Stimulated activated naive CD8-positive, alpha-beta T cell treated with anti-CD3 and anti-CD28 coated beads, Interleukin-15, Interleukin-2, amounts not matched to agents 100 ng/mL and 50 ng/mL, for 24 hours (primary cell): ENCODE data around the gene NDUFA12.
A peak's percentile ranks its signal among the peaks of the same experiment; 100 is the strongest.

Experiments
- H3K27ac Mint-ChIP-seq: one replicate; pipeline ENCODE4 v1.8.0; 2021; ENCODE audit warnings: mild to moderate bottlenecking, mixed read lengths
- H3K27me3 Mint-ChIP-seq: one replicate; pipeline ENCODE4 v1.8.0; 2021; ENCODE audit warnings: mixed read lengths
- H3K36me3 Mint-ChIP-seq: one replicate; pipeline ENCODE4 v1.8.0; 2021; ENCODE audit warnings: low read depth, mixed read lengths
- H3K4me1 Mint-ChIP-seq: one replicate; pipeline ENCODE4 v1.8.0; 2021; ENCODE audit warnings: low read depth, mixed read lengths
- H3K4me3 Mint-ChIP-seq: one replicate; pipeline ENCODE4 v1.8.0; 2021; ENCODE audit warnings: mild to moderate bottlenecking, mixed read lengths
- H3K9me3 Mint-ChIP-seq: one replicate; pipeline ENCODE4 v1.8.0; 2021; ENCODE audit warnings: mixed read lengths

NDUFA12 gene

GRCh38 chr12:95003213-95003920 is at the start of gene NDUFA12:
TSS of gene NDUFA12 (minus strand) at chr12:95003697. CDS start at chr12:95003680, 17 bp downstream.
- peak within 1 kb of the TSS; percentile 93 for H3K4me3 Mint-ChIP-seq
- peaks cover 11% of the 10 kb centered on the region for H3K9me3 Mint-ChIP-seq
- H3K27ac Mint-ChIP-seq = peak within 1 kb of the TSS; percentile 93
- H3K36me3 Mint-ChIP-seq = peaks cover 31% of the 10 kb centered on the region
- H3K4me1 Mint-ChIP-seq = peaks cover 54% of the 10 kb centered on the region
- no peaks in the 10 kb centered on the region for H3K27me3 Mint-ChIP-seq

- peaks cover 41% of the 10 kb centered on the region for H3K36me3 Mint-ChIP-seq
- no peaks in the 10 kb centered on the region for H3K9me3 Mint-ChIP-seq
- H3K4me1 Mint-ChIP-seq = no peaks in the 10 kb centered on the region
Measured at GRCh38 chr12:95051241-95051640, 47.7 kb upstream of the NDUFA12 start.

GRCh38 chr12:95037906-95038305 is 34.4 kb upstream of the NDUFA12 start:
- no peak overlapping the region for H3K27ac Mint-ChIP-seq
- no peaks in the 10 kb centered on the region for H3K27me3 Mint-ChIP-seq
- no peaks in the 10 kb centered on the region for H3K9me3 Mint-ChIP-seq
- no peak overlapping the region for H3K4me3 Mint-ChIP-seq
- peaks cover 21% of the 10 kb centered on the region for H3K4me1 Mint-ChIP-seq
- H3K36me3 Mint-ChIP-seq = peaks cover 36% of the 10 kb centered on the region

More at GRCh38 chr12:95051241-95051640, 47.7 kb upstream of the NDUFA12 start:
- no peak overlapping the region for H3K4me3 Mint-ChIP-seq
- no peaks in the 10 kb centered on the region for H3K27me3 Mint-ChIP-seq
- no peak overlapping the region for H3K27ac Mint-ChIP-seq

DNA sequence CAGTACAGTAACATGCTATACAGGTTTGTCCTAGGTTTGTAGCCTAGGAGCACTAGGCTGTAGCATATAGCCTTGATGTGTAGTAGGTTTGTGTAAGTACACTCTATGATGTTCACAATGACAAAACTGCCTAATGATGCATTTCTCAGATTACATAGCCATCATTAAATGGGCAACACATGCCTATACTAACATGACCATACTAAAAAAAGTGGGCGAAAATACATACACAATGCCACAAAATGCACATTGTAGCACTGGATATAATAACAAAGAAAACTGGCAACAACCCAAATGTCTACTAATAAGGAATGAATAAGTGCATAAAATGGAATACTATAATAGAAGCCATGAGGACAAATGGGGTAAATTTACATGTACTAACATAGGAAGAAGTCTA is 31.3 kb upstream of the NDUFA12 start:
- Mint-ChIP-seq H3K4me1 (peaks cover 21% of the 10 kb centered on the region), H3K27me3 (no peaks in the 10 kb centered on the region), H3K36me3 (peaks cover 29% of the 10 kb centered on the region), H3K4me3 (no peak overlapping the region), H3K9me3 (no peaks in the 10 kb centered on the region), H3K27ac (no peak overlapping the region)

- Mint-ChIP-seq H3K36me3 (peaks cover 28% of the 10 kb centered on the region), H3K27ac (no peak overlapping the region), H3K4me1 (no peaks in the 10 kb centered on the region), H3K27me3 (no peaks in the 10 kb centered on the region), H3K9me3 (no peaks in the 10 kb centered on the region), H3K4me3 (no peak overlapping the region)
Measured at GRCh38 chr12:95022477-95022876, 19.0 kb upstream of the NDUFA12 start.

DNA sequence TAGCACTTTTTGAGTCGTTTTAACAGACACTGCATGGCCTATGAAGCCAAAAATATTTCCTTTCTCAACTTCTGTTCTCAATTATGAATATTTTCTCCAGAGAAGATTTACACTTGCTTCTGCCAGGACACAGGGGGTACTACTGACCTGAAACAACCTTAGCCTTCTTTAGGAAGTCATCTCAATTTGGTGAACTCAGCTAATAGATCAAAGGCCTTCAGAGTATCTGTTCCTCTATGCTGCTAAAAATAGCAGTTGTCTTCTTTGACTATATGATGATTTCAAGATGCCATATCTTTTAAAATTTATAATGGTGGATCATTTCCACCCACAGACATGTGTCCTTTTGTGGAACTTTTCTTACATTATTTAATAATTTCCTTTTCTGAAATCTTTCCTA is 14.0 kb upstream of the NDUFA12 start:
- Mint-ChIP-seq H3K27ac (no peak overlapping the region), H3K4me1 (peaks cover 3% of the 10 kb centered on the region), H3K4me3 (no peak overlapping the region), H3K9me3 (peaks cover 5% of the 10 kb centered on the region), H3K36me3 (peaks cover 11% of the 10 kb centered on the region), H3K27me3 (no peaks in the 10 kb centered on the region)

DNA sequence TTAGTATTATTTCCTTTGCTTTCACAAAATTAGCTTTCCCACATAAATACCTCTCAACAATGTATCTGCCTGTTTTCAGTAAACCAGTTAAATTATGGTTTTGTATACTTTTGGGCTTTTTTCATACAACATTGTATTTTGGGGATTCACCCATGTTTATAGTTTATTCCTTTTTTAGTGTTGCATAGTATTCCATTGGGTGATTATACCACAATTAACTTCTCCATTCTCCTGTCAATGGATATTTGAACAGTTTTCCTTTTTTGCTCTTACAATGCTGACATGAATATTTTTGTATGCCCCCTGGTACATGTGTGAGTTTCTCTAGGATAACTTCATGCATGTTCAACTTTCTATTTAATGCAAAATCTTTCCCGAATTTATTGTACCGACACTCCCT is 12.6 kb upstream of the NDUFA12 start:
- Mint-ChIP-seq H3K4me3 (no peak overlapping the region), H3K9me3 (peaks cover 5% of the 10 kb centered on the region), H3K27me3 (no peaks in the 10 kb centered on the region), H3K36me3 (peaks cover 11% of the 10 kb centered on the region), H3K4me1 (peaks cover 3% of the 10 kb centered on the region), H3K27ac (no peak overlapping the region)

- H3K27ac Mint-ChIP-seq = no peak overlapping the region
- no peaks in the 10 kb centered on the region for H3K27me3 Mint-ChIP-seq
- H3K4me1 Mint-ChIP-seq = peaks cover 3% of the 10 kb centered on the region
- no peak overlapping the region for H3K4me3 Mint-ChIP-seq
- peaks cover 8% of the 10 kb centered on the region for H3K36me3 Mint-ChIP-seq
- peaks cover 5% of the 10 kb centered on the region for H3K9me3 Mint-ChIP-seq
Measured at GRCh38 chr12:95014554-95014953, 11.1 kb upstream of the NDUFA12 start.

DNA sequence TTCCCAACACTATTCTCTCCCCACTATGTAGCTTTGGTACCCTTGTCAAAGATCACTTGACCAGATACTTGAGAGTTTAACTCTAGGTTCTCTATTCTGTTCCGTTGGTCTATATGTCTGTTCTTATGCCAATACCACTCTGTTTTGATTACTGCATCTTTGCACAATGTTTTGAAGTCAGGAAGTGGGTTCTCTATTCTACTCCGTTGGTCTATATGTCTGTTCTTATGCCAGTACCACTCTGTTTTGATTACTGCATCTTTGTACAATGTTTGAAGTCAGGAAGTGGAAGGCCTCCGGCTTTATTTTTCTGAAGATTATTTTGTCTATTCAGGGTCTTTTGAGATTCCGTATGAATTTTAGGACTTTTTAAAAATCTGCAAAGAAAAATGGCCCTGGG is 2.7 kb upstream of the NDUFA12 start:
- peaks cover 11% of the 10 kb centered on the region for H3K9me3 Mint-ChIP-seq
- peaks cover 26% of the 10 kb centered on the region for H3K4me1 Mint-ChIP-seq
- H3K4me3 Mint-ChIP-seq = no peak overlapping the region
- H3K27me3 Mint-ChIP-seq = no peaks in the 10 kb centered on the region
- H3K27ac Mint-ChIP-seq = no peak overlapping the region
- H3K36me3 Mint-ChIP-seq = peaks cover 10% of the 10 kb centered on the region

DNA sequence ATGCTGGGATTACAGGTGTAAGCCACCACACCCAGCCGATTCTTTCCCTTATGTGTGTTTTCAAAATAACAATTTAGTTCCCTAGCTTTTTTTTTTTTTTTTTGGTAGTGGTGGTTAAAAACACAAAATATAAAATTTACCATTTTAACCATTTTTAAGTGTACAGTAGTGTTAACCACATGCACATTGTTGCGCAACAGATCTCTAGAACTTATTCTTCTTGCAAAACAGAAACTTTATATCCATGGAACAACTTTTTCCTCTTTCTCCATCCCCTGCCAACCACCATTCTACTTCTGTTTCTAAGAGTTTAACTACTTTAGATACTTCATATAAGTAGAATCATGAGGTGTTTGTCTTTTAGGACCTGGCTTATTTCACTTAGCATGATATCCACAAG is 1.1 kb upstream of the NDUFA12 start:
- Mint-ChIP-seq H3K9me3 (peaks cover 11% of the 10 kb centered on the region), H3K27ac (no peak overlapping the region), H3K27me3 (no peaks in the 10 kb centered on the region), H3K4me1 (peaks cover 42% of the 10 kb centered on the region), H3K4me3 (peak overlapping the region; percentile 93), H3K36me3 (peaks cover 19% of the 10 kb centered on the region)

DNA sequence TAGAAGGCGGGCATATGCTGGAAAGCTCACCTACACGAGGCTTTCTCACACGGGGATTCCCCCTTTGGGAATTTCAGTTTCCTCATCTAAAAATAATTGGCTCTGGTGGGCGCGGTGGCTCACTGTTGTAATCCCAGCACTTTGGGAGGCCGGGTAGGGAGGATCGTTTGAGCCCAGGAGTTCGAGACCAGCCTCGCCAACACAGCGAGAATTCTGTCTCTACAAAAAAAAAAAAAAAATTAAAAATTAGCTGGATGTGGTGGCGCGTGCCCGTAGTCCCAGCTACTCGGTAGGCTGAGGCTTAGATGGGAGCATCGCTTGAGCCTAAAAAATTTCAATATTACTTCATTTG is 400 bp upstream of the NDUFA12 start:
- H3K4me3 Mint-ChIP-seq = peak overlapping the region; percentile 93
- peak overlapping the region; percentile 93 for H3K27ac Mint-ChIP-seq
- H3K9me3 Mint-ChIP-seq = peaks cover 11% of the 10 kb centered on the region
- peaks cover 49% of the 10 kb centered on the region for H3K4me1 Mint-ChIP-seq
- no peaks in the 10 kb centered on the region for H3K27me3 Mint-ChIP-seq
- peaks cover 27% of the 10 kb centered on the region for H3K36me3 Mint-ChIP-seq

GRCh38 chr12:95002754-95003153 is 743 bp downstream of the NDUFA12 start:
- Mint-ChIP-seq H3K27ac (peak overlapping the region; percentile 93), H3K36me3 (peaks cover 35% of the 10 kb centered on the region), H3K27me3 (no peaks in the 10 kb centered on the region), H3K4me1 (peaks cover 60% of the 10 kb centered on the region), H3K9me3 (peaks cover 11% of the 10 kb centered on the region), H3K4me3 (peak overlapping the region; percentile 93)

DNA sequence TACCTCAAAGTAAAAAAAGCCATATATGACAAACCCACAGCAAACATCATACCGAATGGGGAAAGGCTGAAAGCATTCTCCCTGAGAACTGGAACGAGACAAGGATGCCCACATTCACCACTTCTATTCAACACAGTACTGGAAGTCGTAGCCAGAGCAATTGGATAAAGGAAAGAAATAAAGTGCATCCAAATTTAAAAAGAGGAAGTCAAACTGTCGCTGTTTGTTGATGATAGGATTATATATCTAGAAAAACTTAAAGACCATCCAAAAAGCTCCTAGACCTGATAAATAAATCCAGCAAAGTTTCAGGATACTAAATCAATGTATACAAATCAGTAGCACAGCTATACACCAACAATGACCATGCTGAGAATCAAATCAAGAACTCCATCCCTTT is 5.2 kb downstream of the NDUFA12 start:
- Mint-ChIP-seq H3K27me3 (no peaks in the 10 kb centered on the region), H3K27ac (no peak overlapping the region), H3K9me3 (no peaks in the 10 kb centered on the region), H3K4me3 (no peak overlapping the region), H3K36me3 (peaks cover 39% of the 10 kb centered on the region), H3K4me1 (peaks cover 55% of the 10 kb centered on the region)

GRCh38 chr12:94997726-94998125 is 5.8 kb downstream of the NDUFA12 start:
- no peaks in the 10 kb centered on the region for H3K9me3 Mint-ChIP-seq
- no peaks in the 10 kb centered on the region for H3K27me3 Mint-ChIP-seq
- no peak overlapping the region for H3K27ac Mint-ChIP-seq
- peaks cover 41% of the 10 kb centered on the region for H3K36me3 Mint-ChIP-seq
- no peak overlapping the region for H3K4me3 Mint-ChIP-seq
- H3K4me1 Mint-ChIP-seq = peaks cover 54% of the 10 kb centered on the region

DNA sequence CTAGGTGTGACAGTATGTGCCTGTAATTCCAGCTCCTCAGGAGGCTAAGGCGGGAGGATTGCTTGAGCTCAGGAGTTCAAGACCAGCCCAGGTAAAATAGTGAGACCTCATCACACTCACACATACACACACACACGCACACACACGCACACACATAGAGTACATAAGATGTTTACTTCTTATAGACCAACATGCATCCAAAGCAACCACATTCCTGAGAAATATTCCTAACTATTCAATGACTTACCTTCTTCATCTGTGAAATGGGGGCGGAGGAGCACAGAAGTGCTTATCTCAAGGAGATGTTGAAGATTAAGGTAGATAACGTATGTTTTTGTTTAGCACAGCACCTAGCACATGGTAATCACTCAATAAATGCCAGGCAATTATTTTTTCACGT is 6.4 kb downstream of the NDUFA12 start:
- peaks cover 50% of the 10 kb centered on the region for H3K4me1 Mint-ChIP-seq
- no peak overlapping the region for H3K27ac Mint-ChIP-seq
- no peaks in the 10 kb centered on the region for H3K27me3 Mint-ChIP-seq
- no peak overlapping the region for H3K4me3 Mint-ChIP-seq
- peaks cover 44% of the 10 kb centered on the region for H3K36me3 Mint-ChIP-seq
- H3K9me3 Mint-ChIP-seq = no peaks in the 10 kb centered on the region

GRCh38 chr12:94994312-94994711 is 9.2 kb downstream of the NDUFA12 start:
- H3K9me3 Mint-ChIP-seq = no peaks in the 10 kb centered on the region
- peaks cover 48% of the 10 kb centered on the region for H3K36me3 Mint-ChIP-seq
- H3K27ac Mint-ChIP-seq = no peak overlapping the region
- no peaks in the 10 kb centered on the region for H3K27me3 Mint-ChIP-seq
- H3K4me3 Mint-ChIP-seq = no peak overlapping the region
- H3K4me1 Mint-ChIP-seq = peaks cover 39% of the 10 kb centered on the region
